Tongue (tissue), 2 donors: ENCODE results near the gene MBD2. TPM values are rescaled to one million over a fixed set of nuclear protein-coding genes. Genes with fewer than 3 reads are reported as not detected.

Experiments
- small RNA-seq: library from RNA; depleted of rRNA; stranded (forward); fragments of <200 nt; gene quantifications from one replicate; pipeline ENCODE3, GENCODE V24; 2014; ENCODE audit warnings: low replicate concordance
- total RNA-seq: library from RNA; depleted of rRNA; stranded (reverse); fragments of >200 nt; gene quantifications from one replicate; pipeline ENCODE4 v1.2.3, GENCODE V29; 2014

MBD2 gene
- total RNA-seq, 1 donor from 2014 or later, result 19.6 TPM

Small RNAs within 50 kb of the gene (small RNA-seq; reads per million reads assigned to genes)
- gene SNORA37, result 9.8 reads per million, percentile 93 among the genes with 10 or more reads in this experiment

Other genes with a start within 250 kb of the MBD2 start
- gene POLI, start 44.8 kb upstream of the MBD2 start, total RNA-seq, result 59.2 TPM
- gene STARD6, start 133.2 kb upstream of the MBD2 start, total RNA-seq, result not detected
- 9.5 TPM for gene C18orf54, start 133.2 kb upstream of the MBD2 start, total RNA-seq